GM21737 (cell line): Measurements from ENCODE around the gene MPV17L.
"Not testable (repeated sequence)": the region's sequence is repeated elsewhere in the genome, so short reads cannot be mapped to it uniquely, and the experiment has no call there.

Experiments used
- ATAC-seq: cut with Tn5 transposase; IDR thresholded peaks from one replicate; pipeline ENCODE4 v1.9.1; 2021; ENCODE audit warnings: mild to moderate bottlenecking, moderate library complexity; ENCODE audit not compliant: unreplicated experiment

The MPV17L gene

GRCh38 chr16:15450624-15451023 is 55.1 kb downstream of the MPV17L start:
- no peak for ATAC-seq

- ATAC-seq: no peak
These were observed 55.7 kb downstream of the MPV17L start for GRCh38 chr16:15451098-15451731.

DNA sequence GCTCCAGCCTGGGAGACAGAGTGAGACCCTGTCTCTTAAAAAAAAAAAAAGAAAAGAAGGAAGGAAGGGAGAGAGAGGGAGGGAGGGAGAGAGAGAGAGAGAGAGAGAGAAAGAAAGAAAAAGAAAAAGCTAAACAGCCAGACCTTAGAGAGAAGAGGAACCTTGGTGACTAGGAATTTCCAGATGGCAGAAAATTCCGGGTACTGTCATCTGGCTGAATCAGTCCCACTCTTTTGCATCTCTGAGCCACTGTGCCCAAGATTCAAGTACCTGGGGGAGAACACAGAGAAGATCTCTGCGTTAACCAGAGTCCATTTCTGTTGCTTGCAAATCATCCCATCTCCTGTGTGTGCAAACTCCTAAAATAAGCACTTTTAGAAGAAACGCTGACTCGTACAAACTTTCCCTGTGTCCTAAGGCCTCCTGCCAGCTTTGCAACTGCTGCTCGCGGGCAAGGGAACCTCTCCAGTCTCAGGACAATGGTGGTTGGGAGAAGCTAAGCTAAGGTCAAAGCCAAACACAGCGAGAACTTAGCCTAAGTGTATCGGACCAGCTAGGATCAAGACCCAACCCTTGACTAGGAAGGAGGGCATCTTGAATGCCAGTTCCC is 56.8 kb downstream of the MPV17L start:
- ATAC-seq: no peak

- ATAC-seq: not testable (repeated sequence)
These were observed 57.7 kb downstream of the MPV17L start for GRCh38 chr16:15453296-15453695.

GRCh38 chr16:15454933-15455332 is 59.4 kb downstream of the MPV17L start:
- ATAC-seq: not testable (repeated sequence)

- ATAC-seq: no peak
These were observed 61.8 kb downstream of the MPV17L start for GRCh38 chr16:15457400-15457799.

DNA sequence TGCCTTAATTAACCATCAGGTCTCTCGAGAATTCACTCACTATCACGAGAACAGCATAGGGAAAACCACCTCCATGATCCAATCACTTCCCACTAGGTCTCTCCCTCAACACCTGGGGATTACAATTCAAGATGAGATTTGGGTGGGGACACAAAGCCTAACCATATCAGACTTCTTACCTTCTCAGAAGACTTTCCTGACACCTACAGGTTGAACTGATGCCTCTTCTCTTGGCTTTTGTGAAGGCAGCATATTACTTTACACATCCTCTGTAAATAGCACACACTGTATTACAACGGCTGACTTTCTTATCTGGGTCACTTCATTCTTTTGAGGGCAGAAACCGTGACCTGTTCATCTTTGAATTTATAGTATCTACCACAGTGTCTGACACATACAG is 62.4 kb downstream of the MPV17L start:
- no peak for ATAC-seq

- no peak for ATAC-seq
These were observed 64.2 kb downstream of the MPV17L start for GRCh38 chr16:15459791-15460190.

- ATAC-seq: no peak
These were observed 65.0 kb downstream of the MPV17L start for GRCh38 chr16:15460601-15461000.

DNA sequence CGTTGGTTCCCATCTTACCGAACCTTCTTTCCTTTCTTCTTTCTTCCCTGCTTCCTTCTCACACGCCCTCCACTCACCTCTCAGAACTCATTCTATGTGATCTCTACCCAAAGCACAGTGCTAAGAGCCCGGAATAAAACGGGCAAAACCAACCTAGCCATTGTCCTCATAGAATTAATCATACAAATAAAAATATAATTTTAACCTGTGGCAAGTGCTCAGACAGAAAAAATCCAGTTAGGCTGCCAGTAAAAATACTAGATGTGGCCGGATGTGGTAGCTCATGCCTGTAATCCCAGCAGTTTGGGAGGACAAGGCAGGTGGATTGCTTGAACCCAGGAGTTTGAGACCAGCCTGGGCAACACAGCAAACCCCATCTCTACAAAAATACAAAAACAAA is 65.8 kb downstream of the MPV17L start:
- ATAC-seq: no peak
